HCT116 (cell line): ENCODE measurements around the gene STKLD1. TPM values are rescaled to one million over a fixed set of nuclear protein-coding genes. Genes with fewer than 3 reads are reported as not detected.

Experiments used
- ATAC-seq: fragments of 200-7000 bp; cut with Tn5 transposase; 2 replicates; pipeline ENCODE4 v1.9.1; 2020; ENCODE audit warnings: mild to moderate bottlenecking, moderate library complexity
- BruUV-seq: library from RNA; stranded (reverse); fragments of 400-500 nt; replicated peaks from 2 replicates; lab custom pipeline; 2021; lab: Mats Ljungman, UMichigan
- CTCF ChIA-PET: fragments of 300-600 bp; sonication (Branson Sonifier 250); formaldehyde crosslinking; loops from one replicate; lab custom pipeline; 2021; ENCODE audit warnings: antibody characterized with exemption; lab: Charles Lee
- POLR2A ChIA-PET: fragments of 300-600, 350-600 bp; sonication (Branson Sonifier 250); formaldehyde crosslinking; loops from one replicate; lab custom pipeline; 2021; ENCODE audit warnings: antibody characterized with exemption; lab: Charles Lee
- RAD21 ChIA-PET, 2 experiments: fragments of 300-600 bp; sonication (Branson Sonifier 250); formaldehyde crosslinking; loops; one replicate each; lab custom pipeline; 2023; ENCODE audit warnings: low total read pairs in 2 of 2; ENCODE audit not compliant: uncharacterized antibody in 2 of 2, unreplicated experiment in 2 of 2, low non-redundant PET in 1 of 2; lab: Charles Lee
- DNase-seq: peaks from one replicate; pipeline ENCODE4 v3.0.0-alpha.2; 2010; ENCODE audit warnings: low read depth, low spot score
- H2AFZ ChIP-seq: fragments of 200-600 bp; shearing (Covaris generic), sonication (generic); 2 replicates; pipeline ENCODE4 v1.6.1; 2017; ENCODE audit warnings: low read depth, mixed run types, mixed read lengths, antibody characterized with exemption, low read length; ENCODE audit not compliant: poor library complexity, severe bottlenecking
- H3K27ac ChIP-seq: 2 replicates; pipeline ENCODE4 v1.5.1; 2012; ENCODE audit warnings: low read depth, low read length
- H3K27me3 ChIP-seq: fragments of 200-600 bp; sonication (generic); 2 replicates; pipeline ENCODE4 v1.6.1; 2016; ENCODE audit warnings: mixed run types, low read length, mixed read lengths; ENCODE audit not compliant: insufficient read depth
- H3K36me3 ChIP-seq, 2 experiments: fragments of 200-500 bp in 1 of 2; fragments of 200-600 bp in 1 of 2; sonication (Bioruptor generic) in 1 of 2; sonication (generic) in 1 of 2; 2 replicates each; pipeline versions ENCODE4 v1.5.1 to v1.6.1; 2014 to 2016; ENCODE audit warnings: low read length in 2 of 2, inconsistent platforms in 1 of 2, mixed read lengths in 1 of 2, mixed run types in 1 of 2; ENCODE audit not compliant: insufficient read depth in 2 of 2, control insufficient read depth in 1 of 2
- H3K4me1 ChIP-seq, 2 experiments: fragments of 200-600 bp in 1 of 2; sonication (generic) in 1 of 2; 2 replicates each; pipeline versions ENCODE4 v1.5.1 to v1.6.1; 2012 to 2017; ENCODE audit warnings: low read length in 2 of 2, inconsistent platforms in 1 of 2, mild to moderate bottlenecking in 1 of 2, mixed read lengths in 1 of 2, mixed run types in 1 of 2, moderate library complexity in 1 of 2; ENCODE audit not compliant: insufficient read depth in 2 of 2, control insufficient read depth in 1 of 2
- H3K4me2 ChIP-seq: fragments of 200-600 bp; sonication (generic); 2 replicates; pipeline ENCODE4 v1.6.1; 2017; ENCODE audit warnings: mixed run types, low read length, mixed read lengths
- H3K4me3 ChIP-seq, 2 experiments: fragments of 200-600 bp in 1 of 2; sonication (generic) in 1 of 2; replicated peaks in 1 of 2; 2 replicates each; pipeline ENCODE4 v1.5.1; 2011 to 2016; ENCODE audit warnings: low read length in 2 of 2, control low read depth in 1 of 2, low read depth in 1 of 2, mild to moderate bottlenecking in 1 of 2, mixed read lengths in 1 of 2, mixed run types in 1 of 2
- H3K79me2 ChIP-seq: fragments of 200-600 bp; sonication (generic); 2 replicates; pipeline ENCODE4 v1.6.1; 2017; ENCODE audit warnings: mild to moderate bottlenecking, mixed run types, low read length, moderate library complexity, mixed read lengths; ENCODE audit not compliant: insufficient read depth
- H3K9ac ChIP-seq: fragments of 200-600 bp; sonication (generic); 2 replicates; pipeline ENCODE4 v1.6.1; 2016; ENCODE audit warnings: low read length, mixed read lengths
- H3K9me2 ChIP-seq: fragments of 200-600 bp; sonication (generic), shearing (Covaris generic); 2 replicates; pipeline ENCODE4 v1.6.1; 2017; ENCODE audit warnings: mixed run types, mild to moderate bottlenecking, moderate library complexity; ENCODE audit not compliant: insufficient read depth
- H3K9me3 ChIP-seq, 2 experiments: fragments of 200-500 bp in 1 of 2; fragments of 200-600 bp in 1 of 2; sonication (Bioruptor generic) in 1 of 2; sonication (generic) in 1 of 2; 2 replicates each; pipeline ENCODE4 v1.6.1; 2014 to 2017; ENCODE audit warnings: low read length in 2 of 2, mixed read lengths in 2 of 2, inconsistent platforms in 1 of 2, low read depth in 1 of 2, mild to moderate bottlenecking in 1 of 2, mixed run types in 1 of 2, moderate library complexity in 1 of 2; ENCODE audit not compliant: control insufficient read depth in 1 of 2, insufficient read depth in 1 of 2
- H4K20me1 ChIP-seq: fragments of 200-600 bp; sonication (generic), shearing (Covaris generic); 2 replicates; pipeline ENCODE4 v1.6.1; 2017; ENCODE audit warnings: mixed run types, mild to moderate bottlenecking, moderate library complexity; ENCODE audit not compliant: insufficient read depth
- ATF3 ChIP-seq: IDR thresholded peaks from 2 replicates; pipeline ENCODE4 v1.6.1; 2012
- CEBPB ChIP-seq: IDR thresholded peaks from 2 replicates; pipeline ENCODE4 v1.6.1; 2012; ENCODE audit warnings: low read depth
- EGR1 ChIP-seq: IDR thresholded peaks from 2 replicates; pipeline ENCODE4 v1.6.1; 2012; ENCODE audit warnings: low read depth
- EZH2 ChIP-seq: fragments of 200-600 bp; sonication (generic); IDR thresholded peaks from 2 replicates; pipeline ENCODE4 v1.6.1; 2017; ENCODE audit warnings: antibody characterized with exemption, mixed run types
- EZH2phosphoT487 ChIP-seq: fragments of 200-600 bp; IDR thresholded peaks from 2 replicates; pipeline ENCODE4 v1.6.1; 2018; ENCODE audit warnings: antibody characterized with exemption, borderline replicate concordance
- MAX ChIP-seq: IDR thresholded peaks from 2 replicates; pipeline ENCODE4 v1.6.1; 2012
- POLR2AphosphoS5 ChIP-seq: IDR thresholded peaks from 2 replicates; pipeline ENCODE4 v1.6.1; 2011; ENCODE audit warnings: mild to moderate bottlenecking, low read depth, low read length, moderate library complexity
- RAD21 ChIP-seq: IDR thresholded peaks from 2 replicates; pipeline ENCODE4 v1.6.1; 2012; ENCODE audit warnings: low read depth, mild to moderate bottlenecking
- SIN3A ChIP-seq: IDR thresholded peaks from 2 replicates; pipeline ENCODE4 v1.6.1; 2012; ENCODE audit warnings: low read depth
- SP1 ChIP-seq: IDR thresholded peaks from 2 replicates; pipeline ENCODE4 v1.6.1; 2012; ENCODE audit warnings: low read depth
- SRF ChIP-seq: IDR thresholded peaks from 2 replicates; pipeline ENCODE4 v1.6.1; 2012; ENCODE audit warnings: low read depth
- TCF7L2 ChIP-seq: IDR thresholded peaks from 2 replicates; pipeline ENCODE4 v1.7.0; 2011; ENCODE audit warnings: borderline replicate concordance, inconsistent platforms; ENCODE audit not compliant: insufficient read depth, insufficient read length; ENCODE audit errors: extremely low read depth
- YY1 ChIP-seq: IDR thresholded peaks from 2 replicates; pipeline ENCODE4 v1.6.1; 2011; ENCODE audit warnings: low read length, low read depth, moderate library complexity, mild to moderate bottlenecking; ENCODE audit not compliant: insufficient replicate concordance; ENCODE audit errors: extremely low read depth
- ZBTB33 ChIP-seq: IDR thresholded peaks from 2 replicates; pipeline ENCODE4 v1.6.1; 2011; ENCODE audit warnings: mild to moderate bottlenecking, low read length, moderate library complexity; ENCODE audit not compliant: insufficient replicate concordance; ENCODE audit errors: extremely low read depth
- ZNF274 ChIP-seq: fragments of 200-500 bp; sonication (Bioruptor generic); IDR thresholded peaks from 2 replicates; pipeline ENCODE4 v1.6.1; 2014; ENCODE audit warnings: mild to moderate bottlenecking, low read depth, low read length, inconsistent platforms
- intact Hi-C: fragments of 100-400 bp; cut with micrococcal nuclease; formaldehyde crosslinking; loops from 2 replicates; pipeline ENCODE4 v1.10.0; 2022
- total RNA-seq: library from RNA; stranded (reverse); gene quantifications from one replicate; pipeline ENCODE4 v1.2.1, GENCODE V29; 2021; ENCODE audit not compliant: unreplicated experiment

STKLD1 gene
- total RNA-seq, 1 experiment from 2014 or later, result 0.37 TPM

GRCh38 chr9:133348718-133349573, 27.2 kb upstream of the STKLD1 start:
- peaks cover 60% of the 10 kb centered on the region for H3K79me2 ChIP-seq
- CTCF ChIA-PET, result interaction anchor here (0.7 kb wide), 1 partner anchor 163 kb away, joined by 3 read pairs; no protein-coding TSS in a partner anchor
- intact Hi-C loops, result no loop called here

GRCh38 chr9:133349965-133350616, 26.1 kb upstream of the STKLD1 start:
- ChIA-PET RAD21 (no interaction called here), POLR2A (interaction anchor here (0.6 to 1.6 kb wide), 3 partner anchors 10 to 216 kb away, joined by 3 to 4 read pairs (median 3); no protein-coding TSS in a partner anchor), CTCF (no interaction called here)
- ATAC-seq (no peak), DNase-seq (no peak)
- intact Hi-C loops, result loop anchor here (10.0 kb wide), 1 partner anchor 645 kb away; the partner anchor contains the start of gene VAV2
- Histone ChIP-seq H3K4me2 (peak overlapping the region; percentile 98), H3K36me3 (peaks cover 36 to 58% of the 10 kb centered on the region in 2 experiments), H3K9ac (peak overlapping the region; percentile 100; the same call in 1 of the 2 replicates), H3K4me3 (peak overlapping the region in 1 of 2 experiments; percentile 100; a peak in 3 of 4 replicates), H3K9me3 (no peaks in the 10 kb centered on the region), H3K9me2 (no peaks in the 10 kb centered on the region), H3K79me2 (peaks cover 65% of the 10 kb centered on the region), H3K27ac (peak overlapping the region; percentile 96), H4K20me1 (peaks cover 10% of the 10 kb centered on the region; the same call in 1 of the 2 replicates), H3K4me1 (peaks cover 12 to 31% of the 10 kb centered on the region in 2 experiments), H3K27me3 (no peaks in the 10 kb centered on the region), H2AFZ (no peak overlapping the region)
- no TSS peak for BruUV-seq
- TF ChIP-seq EZH2 (no peak), SIN3A (no peak), EZH2phosphoT487 (no peak), EGR1 (no peak), SP1 (no peak), ZNF274 (no peak), MAX (no peak), ATF3 (no peak), ZBTB33 (no peak), RAD21 (no peak), TCF7L2 (no peak), CEBPB (no peak), YY1 (no peak)

More at GRCh38 chr9:133348718-133349573, 27.2 kb upstream of the STKLD1 start:
- POLR2A ChIA-PET, result interaction anchor here (1.1 to 1.9 kb wide), 6 partner anchors 8 to 318 kb away, joined by 4 to 15 read pairs (median 7); partner anchors contain the start of genes GTF3C5, SURF1 and SURF2
- no peaks in the 10 kb centered on the region for H3K9me3 ChIP-seq
- RAD21 ChIA-PET, result no interaction called here
- no peak overlapping the region for H2AFZ ChIP-seq
- H3K4me1 ChIP-seq, result peaks cover 12 to 22% of the 10 kb centered on the region in 2 experiments; a peak in 3 of 4 replicates
- DNase-seq (no peak), ATAC-seq (no peak)
- H3K4me3 ChIP-seq, result peak overlapping the region; percentile 89 to 100
- TF ChIP-seq POLR2AphosphoS5, result peak; percentile 34; the same call in 1 of the 2 replicates
- no peak for TF ChIP-seq SRF
- peak overlapping the region; percentile 98 for H3K4me2 ChIP-seq
- H3K9me2 ChIP-seq, result no peaks in the 10 kb centered on the region
- peaks cover 43 to 67% of the 10 kb centered on the region in 2 experiments for H3K36me3 ChIP-seq
- peak overlapping the region; percentile 96 for H3K27ac ChIP-seq
- H4K20me1 ChIP-seq, result peaks cover 10% of the 10 kb centered on the region; the same call in 1 of the 2 replicates
- TSS peak; percentile 68 for BruUV-seq
- H3K27me3 ChIP-seq, result no peaks in the 10 kb centered on the region
- H3K9ac ChIP-seq, result peak overlapping the region; percentile 100
